A549 (cell line): ENCODE measurements around the gene EDN2. TPM values are rescaled to one million over a fixed set of nuclear protein-coding genes. Genes with fewer than 3 reads are reported as not detected.

Experiments used
- ATAC-seq, 2 experiments: fragments of 200-7000 bp in 1 of 2; fragments of >200 bp in 1 of 2; cut with Nextera tagmentation in 1 of 2; cut with Tn5 transposase in 1 of 2; 3 replicates each; pipeline versions ENCODE4 v1.8.0 to v1.9.1; 2018 to 2020; ENCODE audit warnings: mild to moderate bottlenecking in 1 of 2, moderate library complexity in 1 of 2
- CTCF ChIA-PET: fragments of 300-600 bp; sonication (Branson Sonifier 250); formaldehyde crosslinking; extraction: SDS; loops from one replicate; lab custom pipeline; 2021; ENCODE audit warnings: antibody characterized with exemption, inconsistent platforms; lab: Yijun Ruan, JAX
- POLR2A ChIA-PET: fragments of 350-600 bp; formaldehyde crosslinking; extraction: SDS; loops from one replicate; lab custom pipeline; 2021; ENCODE audit warnings: antibody characterized with exemption, inconsistent platforms; lab: Yijun Ruan, JAX
- DNase-seq, 2 experiments: peaks; one replicate each; pipeline versions ENCODE4 v3.0.0 to v3.0.0-alpha.2; 2011 to 2016; ENCODE audit warnings: low read depth in 1 of 2, low spot score in 1 of 2
- FAIRE-seq: peaks from 2 replicates; lab custom pipeline; 2011; peaks lifted over from hg19 to GRCh38; lab: Jason Lieb, UNC
- H3K27ac ChIP-seq, 2 experiments: fragments of >200 bp; sonication (Bioruptor Twin); formaldehyde crosslinking; 3 replicates each; pipeline ENCODE4 v1.5.1; 2016 to 2017
- H3K4me1 ChIP-seq: fragments of >200 bp; sonication (Bioruptor Twin); formaldehyde crosslinking; 3 replicates; pipeline ENCODE4 v1.6.1; 2016
- H3K4me2 ChIP-seq: fragments of >200 bp; sonication (Bioruptor Twin); formaldehyde crosslinking; 3 replicates; pipeline ENCODE4 v1.6.1; 2016
- H3K4me3 ChIP-seq: fragments of >200 bp; sonication (Bioruptor Twin); formaldehyde crosslinking; 3 replicates; pipeline ENCODE4 v1.5.1; 2016
- H3K9me3 ChIP-seq: fragments of >200 bp; sonication (Bioruptor Twin); formaldehyde crosslinking; 3 replicates; pipeline ENCODE4 v1.6.1; 2016
- ATOH8 ChIP-seq: fragments of 250-450 bp; sonication (Bioruptor Pico); IDR thresholded peaks from 2 replicates; pipeline ENCODE4 v1.5.0; 2020; ENCODE audit warnings: low read depth, mild to moderate bottlenecking, moderate library complexity
- CEBPB ChIP-seq, 2 experiments: fragments of >200 bp in 1 of 2; sonication (Bioruptor Twin) in 1 of 2; formaldehyde crosslinking in 1 of 2; IDR thresholded peaks; 2 replicates each; pipeline ENCODE4 v1.6.1; 2012 to 2016
- CHD2 ChIP-seq: fragments of 150-350 bp; IDR thresholded peaks from 2 replicates; pipeline ENCODE4 v1.6.1; 2014; ENCODE audit warnings: low read length; ENCODE audit not compliant: partially characterized antibody
- CHD4 ChIP-seq: fragments of 200-600 bp; sonication (generic); IDR thresholded peaks from 2 replicates; pipeline ENCODE4 v1.6.1; 2016; ENCODE audit warnings: antibody characterized with exemption, mild to moderate bottlenecking, borderline replicate concordance
- CTCF ChIP-seq: fragments of >200 bp; sonication (Bioruptor Twin); formaldehyde crosslinking; IDR thresholded peaks from 3 replicates; pipeline ENCODE4 v1.5.1; 2016
- ELK1 ChIP-seq: fragments of 150-350 bp; IDR thresholded peaks from 2 replicates; pipeline ENCODE4 v1.6.1; 2014; ENCODE audit warnings: low read depth, mild to moderate bottlenecking, low read length
- FOSL2 ChIP-seq, 2 experiments: fragments of 450-650 bp in 1 of 2; fragments of >200 bp in 1 of 2; sonication (Bioruptor Twin) in 1 of 2; formaldehyde crosslinking; IDR thresholded peaks; 2 replicates each; pipeline versions ENCODE4 v1.5.0 to v1.6.1; 2016 to 2020; ENCODE audit warnings: mild to moderate bottlenecking in 1 of 2, moderate library complexity in 1 of 2
- GATA3 ChIP-seq: IDR thresholded peaks from 2 replicates; pipeline ENCODE4 v1.6.1; 2012; ENCODE audit warnings: borderline replicate concordance
- HEYL ChIP-seq: fragments of 250-450 bp; sonication (Bioruptor Pico); IDR thresholded peaks from 2 replicates; pipeline ENCODE4 v1.8.0; 2021; ENCODE audit warnings: mild to moderate bottlenecking, moderate library complexity
- HMGXB4 ChIP-seq: fragments of 250-450 bp; sonication (Bioruptor Pico); IDR thresholded peaks from 2 replicates; pipeline ENCODE4 v1.5.0; 2021; ENCODE audit warnings: mild to moderate bottlenecking, moderate library complexity, borderline replicate concordance
- JUN ChIP-seq, 2 experiments: fragments of >200 bp; sonication (Bioruptor Twin); formaldehyde crosslinking; IDR thresholded peaks; 2 replicates in 1 of 2; 3 replicates in 1 of 2; pipeline ENCODE4 v1.6.1; 2016 to 2017
- JUNB ChIP-seq: fragments of >200 bp; sonication (Bioruptor Twin); formaldehyde crosslinking; IDR thresholded peaks from 2 replicates; pipeline ENCODE4 v1.6.1; 2016
- MAFK ChIP-seq: fragments of 450-650 bp; IDR thresholded peaks from 2 replicates; pipeline ENCODE4 v1.6.1; 2014; ENCODE audit not compliant: partially characterized antibody
- MAX ChIP-seq: IDR thresholded peaks from 2 replicates; pipeline ENCODE4 v1.6.1; 2012
- MYC ChIP-seq: IDR thresholded peaks from 2 replicates; pipeline ENCODE4 v1.6.1; 2012; ENCODE audit warnings: mild to moderate bottlenecking, inconsistent platforms, low read length, improper control_type of control experiment, borderline replicate concordance
- NR3C1 ChIP-seq: fragments of >200 bp; sonication (Bioruptor Twin); formaldehyde crosslinking; IDR thresholded peaks from 3 replicates; pipeline ENCODE4 v1.6.1; 2017
- PHF8 ChIP-seq: fragments of 200-600 bp; sonication (generic); IDR thresholded peaks from 2 replicates; pipeline ENCODE4 v1.6.1; 2016; ENCODE audit warnings: low read depth, mild to moderate bottlenecking, antibody characterized with exemption, moderate library complexity, borderline replicate concordance
- POLR2A ChIP-seq: IDR thresholded peaks from 2 replicates; pipeline ENCODE4 v1.6.1; 2012; ENCODE audit warnings: mild to moderate bottlenecking, low read length
- RCOR1 ChIP-seq: fragments of 150-350 bp; IDR thresholded peaks from 2 replicates; pipeline ENCODE4 v1.6.1; 2014; ENCODE audit warnings: antibody characterized with exemption, low read length, low read depth
- RNF2 ChIP-seq: fragments of 200-600 bp; sonication (generic); IDR thresholded peaks from 2 replicates; pipeline ENCODE4 v1.6.1; 2016; ENCODE audit warnings: low read depth, mild to moderate bottlenecking, antibody characterized with exemption, moderate library complexity, borderline replicate concordance
- TFCP2L1 ChIP-seq: fragments of 250-450 bp; sonication (Bioruptor Pico); IDR thresholded peaks from 2 replicates; pipeline ENCODE4 v1.5.0; 2021; ENCODE audit warnings: mild to moderate bottlenecking
- ZFP36 ChIP-seq: fragments of 450-650 bp; IDR thresholded peaks from 2 replicates; pipeline ENCODE4 v1.6.1; 2014; ENCODE audit warnings: borderline replicate concordance; ENCODE audit not compliant: partially characterized antibody
- ZSCAN20 ChIP-seq: fragments of 250-450 bp; sonication (Bioruptor Pico); IDR thresholded peaks from 2 replicates; pipeline ENCODE4 v1.8.0; 2022; ENCODE audit warnings: mild to moderate bottlenecking, moderate library complexity
- WGBS: methylation state at CpG from one replicate; pipeline ENCODE4 v1.1.6; 2017; ENCODE audit errors: missing lambda C conversion rate; 5-methylcytosine and 5-hydroxymethylcytosine counted together
- polyA minus RNA-seq: library from RNA; depleted of rRNA, polyadenylated mRNA; stranded (reverse); fragments of >200 nt; gene quantifications from 2 replicates; pipeline ENCODE4 v1.2.3, GENCODE V29; 2011; rRNA and poly(A)+ RNA removed
- polyA plus RNA-seq, 4 experiments: library from polyadenylated mRNA; depleted of rRNA in 3 of 4; stranded (reverse); fragments of >200 nt; fragmentation: RNase III in 1 of 4; extraction: RNeasy Plus Mini Kit Qiagen cat#74134 plus additional on column Dnase treatment in 1 of 4; gene quantifications; 2 replicates in 3 of 4; 3 replicates in 1 of 4; pipeline ENCODE4 v1.2.3, GENCODE V29; 2011 to 2017

The EDN2 gene
- polyA plus RNA-seq (2011; rRNA removed) (1.2 and 1.6 TPM in 2 replicates), polyA plus RNA-seq (2017; fragmentation: RNase III; extraction: RNeasy Plus Mini Kit Qiagen cat#74134 plus additional on column Dnase treatment) (2.8 to 8.2 TPM (median 3.2 TPM) in 3 replicates), polyA minus RNA-seq (0.54 TPM in 1 of 2 replicates, not detected in the other)
- 6.4 and 8.2 TPM in 2 replicates for polyA plus RNA-seq (2012; cell fraction: cytosol; rRNA removed)
- 13.2 and 16.8 TPM in 2 replicates for polyA plus RNA-seq (2012; cell fraction: nucleus; rRNA removed)

- FAIRE-seq = no peak
- POLR2A ChIA-PET = interaction anchor here (0.7 kb wide), 1 partner anchor 9 kb away, joined by 3 read pairs; no protein-coding TSS in a partner anchor
- ATAC-seq = peak; percentile 73 to 81
- H3K27ac ChIP-seq = peak within 1 kb of the TSS; percentile 79 to 93
- TF ChIP-seq NR3C1 (no peak), RCOR1 (no peak), CEBPB (IDR thresholded peaks at IDR 0.05) (no peak), ELK1 (no peak), HEYL (CRISPR knock-in tag) (no peak), MAX (no peak), MAFK (no peak), CHD2 (no peak), ZSCAN20 (CRISPR knock-in tag) (no peak), RNF2 (no peak), CTCF (no peak), ATOH8 (no peak), POLR2A (peak; percentile 38; the same call in 1 of the 2 replicates), ZFP36 (peak; percentile 47), PHF8 (no peak), HMGXB4 (CRISPR knock-in tag) (no peak), JUNB (no peak)
- TF ChIP-seq, all 56 proteins: peak for 2
- CTCF ChIA-PET = interaction anchor here (0.6 to 5.2 kb wide), 11 partner anchors 9 to 484 kb away, joined by 3 to 45 read pairs (median 4); no protein-coding TSS in a partner anchor
- H3K4me2 ChIP-seq = peak within 1 kb of the TSS; percentile 76
- peak; percentile 28 to 52 for DNase-seq
- H3K4me3 ChIP-seq = peak within 1 kb of the TSS; percentile 9; the same call in 1 of the 3 replicates
- no peaks in the 10 kb centered on the region for H3K9me3 ChIP-seq
- H3K4me1 ChIP-seq = peaks cover 72% of the 10 kb centered on the region
- no CpG with 5 or more reads among the region's 27 CpGs for WGBS
Measured at GRCh38 chr1:41484402-41485241, at the start of gene EDN2. Gene EDN2 (minus strand): TSS chr1:41484683. CDS start chr1:41484601, 82 bp downstream.

- Histone ChIP-seq H3K4me1 (no peaks in the 10 kb centered on the region), H3K27ac (no peak overlapping the region), H3K4me3 (no peak overlapping the region)
- POLR2A ChIA-PET = no interaction called here
- no peak for FAIRE-seq
- CTCF ChIA-PET = interaction anchor here (1.3 kb wide), 1 partner anchor 18 kb away, joined by 3 read pairs; no protein-coding TSS in a partner anchor
- no peak for ATAC-seq
- 47% methylated on average over 5 of the region's 5 CpGs for WGBS
- no peak for TF ChIP-seq PHF8
- TF ChIP-seq GATA3 = no peak
- TF ChIP-seq MYC = no peak
- TF ChIP-seq RNF2 = no peak
- no peak for TF ChIP-seq TFCP2L1 (CRISPR knock-in tag)
- TF ChIP-seq POLR2A = no peak
- no peak for TF ChIP-seq JUN (IDR thresholded peaks at IDR 0.05)
- no peak for TF ChIP-seq FOSL2 (IDR thresholded peaks at IDR 0.05)
- no peak for TF ChIP-seq FOSL2 (CRISPR knock-in tag; IDR thresholded peaks at IDR 0.05)
- no peak for TF ChIP-seq CHD4
- TF ChIP-seq, all 56 proteins: peak for 0
- no peak for DNase-seq
- no peaks in the 10 kb centered on the region for H3K9me3 ChIP-seq
- H3K4me2 ChIP-seq = no peak overlapping the region
Measured at GRCh38 chr1:41533731-41534080, 49.2 kb upstream of the EDN2 start.
